ENCODE data around the gene BCL2L1.

GRCh38 chr20:31638317-31638716 is 84.4 kb downstream of the BCL2L1 start:
- TF ChIP-seq CTCF (IDR thresholded peaks at IDR 0.05) = no peak
- TF ChIP-seq EZH2 (IDR thresholded peaks at IDR 0.05) = no peak

Measured in neural progenitor cell (in vitro differentiated cells).